ES-I3 (cell line): Measurements from ENCODE around the gene PPM1G.

ENCODE experiments used
- H3K36me3 ChIP-seq: 2 replicates; pipeline ENCODE4 v1.6.1; 2013; ENCODE audit warnings: mild to moderate bottlenecking, low read length, control low read depth, moderate library complexity; ENCODE audit not compliant: insufficient read depth
- H3K4me1 ChIP-seq: 2 replicates; pipeline ENCODE4 v1.6.1; 2013; ENCODE audit warnings: mild to moderate bottlenecking, control low read depth, low read length; ENCODE audit not compliant: insufficient read depth
- H3K9ac ChIP-seq: 2 replicates; pipeline ENCODE4 v1.6.1; 2013; ENCODE audit warnings: low read depth, mild to moderate bottlenecking, low read length, moderate library complexity
- H3K9me3 ChIP-seq: 2 replicates; pipeline ENCODE4 v1.6.1; 2013; ENCODE audit warnings: mild to moderate bottlenecking, low read length, moderate library complexity; ENCODE audit not compliant: control insufficient read depth, insufficient read depth

PPM1G gene

GRCh38 chr2:27350106-27350693 is 59.2 kb downstream of the PPM1G start:
- H3K9ac ChIP-seq: no peak overlapping the region
- H3K4me1 ChIP-seq: peaks cover 17% of the 10 kb centered on the region; the same call in 1 of the 2 replicates
- H3K36me3 ChIP-seq: no peaks in the 10 kb centered on the region; the same call in 1 of the 2 replicates
- no peaks in the 10 kb centered on the region for H3K9me3 ChIP-seq

GRCh38 chr2:27347641-27348040 is 61.8 kb downstream of the PPM1G start:
- Histone ChIP-seq H3K36me3 (peaks cover 6% of the 10 kb centered on the region; the same call in 1 of the 2 replicates), H3K9me3 (no peaks in the 10 kb centered on the region), H3K4me1 (peaks cover 6% of the 10 kb centered on the region; the same call in 1 of the 2 replicates), H3K9ac (no peak overlapping the region)

GRCh38 chr2:27336173-27336572 is 73.2 kb downstream of the PPM1G start:
- no peaks in the 10 kb centered on the region for H3K9me3 ChIP-seq
- no peak overlapping the region for H3K9ac ChIP-seq
- no peaks in the 10 kb centered on the region for H3K4me1 ChIP-seq
- H3K36me3 ChIP-seq: peaks cover 57% of the 10 kb centered on the region

- H3K36me3 ChIP-seq: peaks cover 54% of the 10 kb centered on the region
- H3K9me3 ChIP-seq: no peaks in the 10 kb centered on the region
- no peak overlapping the region for H3K9ac ChIP-seq
- H3K4me1 ChIP-seq: no peaks in the 10 kb centered on the region
These were observed 74.1 kb downstream of the PPM1G start for GRCh38 chr2:27335311-27335710.
